AG04449 (cell line): ENCODE measurements around the gene CLCA1.

Source experiments
- CTCF ChIA-PET: fragments of 350-600 bp; formaldehyde crosslinking; extraction: SDS; loops from one replicate; lab custom pipeline; 2021; ENCODE audit warnings: antibody characterized with exemption; lab: Yijun Ruan, JAX
- POLR2A ChIA-PET: fragments of 400-600, 350-600 bp; formaldehyde crosslinking; extraction: SDS; loops from one replicate; lab custom pipeline; 2020; ENCODE audit warnings: antibody characterized with exemption, inconsistent platforms; lab: Yijun Ruan, JAX
- DNase-seq: peaks from one replicate; pipeline ENCODE4 v3.0.0-alpha.2; 2010; ENCODE audit warnings: low read depth, low spot score
- H3K4me3 ChIP-seq: 2 replicates; pipeline ENCODE4 v1.5.1; 2011; ENCODE audit warnings: low read depth, mild to moderate bottlenecking, control low read depth, low read length
- CTCF ChIP-seq: IDR thresholded peaks from one replicate; pipeline ENCODE4 v1.5.1; 2011; ENCODE audit warnings: mild to moderate bottlenecking, moderate library complexity, low read length, control low read depth, inconsistent platforms; ENCODE audit not compliant: insufficient read depth; ENCODE audit errors: missing control alignments

CLCA1 gene

GRCh38 chr1:86520789-86521521 is 52.2 kb downstream of the CLCA1 start:
- DNase-seq = no peak
- ChIA-PET CTCF (interaction anchor here (1.2 to 2.0 kb wide), 2 partner anchors 15 to 20 kb away, joined by 3 to 8 read pairs; no protein-coding TSS in a partner anchor), POLR2A (no interaction called here)
- TF ChIP-seq CTCF = no peak
- no peak overlapping the region for H3K4me3 ChIP-seq

- CTCF ChIA-PET = no interaction called here
These were observed 52.8 kb downstream of the CLCA1 start for GRCh38 chr1:86521522-86521891.

GRCh38 chr1:86522240-86522639 is 53.5 kb downstream of the CLCA1 start:
- CTCF ChIA-PET = no interaction called here
- no peak for DNase-seq
- POLR2A ChIA-PET = no interaction called here
- no peak for TF ChIP-seq CTCF
- no peak overlapping the region for H3K4me3 ChIP-seq

More at GRCh38 chr1:86521522-86521891, 52.8 kb downstream of the CLCA1 start:
- POLR2A ChIA-PET = no interaction called here
- no peak for DNase-seq
- no peak overlapping the region for H3K4me3 ChIP-seq
- TF ChIP-seq CTCF = no peak

GRCh38 chr1:86523670-86524354 is 55.1 kb downstream of the CLCA1 start:
- DNase-seq = no peak
- CTCF ChIA-PET = no interaction called here
- POLR2A ChIA-PET = no interaction called here
- H3K4me3 ChIP-seq = no peak overlapping the region
- TF ChIP-seq CTCF = no peak

GRCh38 chr1:86527306-86527705 is 58.6 kb downstream of the CLCA1 start:
- CTCF ChIA-PET = no interaction called here

More at GRCh38 chr1:86527306-86527705, 58.6 kb downstream of the CLCA1 start:
- POLR2A ChIA-PET = no interaction called here
- H3K4me3 ChIP-seq = no peak overlapping the region
- TF ChIP-seq CTCF = no peak
- DNase-seq = no peak
